GM12873 (cell line): Measurements from ENCODE around the gene PSMD1.

Experiments
- TF ChIP-seq, protein P1 (sequence below): IDR thresholded peaks from 2 replicates; pipeline ENCODE4 v1.5.1; 2012; ENCODE audit warnings: low read depth, mild to moderate bottlenecking, moderate library complexity, low read length, control low read depth; ENCODE audit not compliant: insufficient read depth; ENCODE audit errors: missing control alignments

The PSMD1 gene

DNA sequence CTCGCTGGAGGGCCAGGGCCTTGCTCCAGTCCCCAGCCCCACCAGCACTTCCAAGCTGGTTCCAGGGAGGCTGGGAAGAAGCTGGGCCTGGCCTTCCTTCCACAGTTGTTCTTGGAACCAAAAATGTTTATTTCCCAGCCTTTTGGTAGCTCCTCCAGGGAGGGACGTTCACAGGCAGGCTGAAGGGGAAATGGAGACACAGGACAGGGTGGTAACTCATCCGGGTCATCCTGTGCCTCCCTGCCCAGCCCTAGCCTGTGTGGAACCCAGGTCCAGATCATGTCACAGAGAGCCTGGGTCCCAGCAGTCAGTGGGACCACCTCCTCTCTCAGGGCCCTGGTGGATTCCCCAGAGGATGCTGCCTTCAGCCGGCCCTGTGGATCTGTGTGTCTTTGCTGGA is 129.2 kb downstream of the PSMD1 start:
- TF ChIP-seq, protein P1, sequence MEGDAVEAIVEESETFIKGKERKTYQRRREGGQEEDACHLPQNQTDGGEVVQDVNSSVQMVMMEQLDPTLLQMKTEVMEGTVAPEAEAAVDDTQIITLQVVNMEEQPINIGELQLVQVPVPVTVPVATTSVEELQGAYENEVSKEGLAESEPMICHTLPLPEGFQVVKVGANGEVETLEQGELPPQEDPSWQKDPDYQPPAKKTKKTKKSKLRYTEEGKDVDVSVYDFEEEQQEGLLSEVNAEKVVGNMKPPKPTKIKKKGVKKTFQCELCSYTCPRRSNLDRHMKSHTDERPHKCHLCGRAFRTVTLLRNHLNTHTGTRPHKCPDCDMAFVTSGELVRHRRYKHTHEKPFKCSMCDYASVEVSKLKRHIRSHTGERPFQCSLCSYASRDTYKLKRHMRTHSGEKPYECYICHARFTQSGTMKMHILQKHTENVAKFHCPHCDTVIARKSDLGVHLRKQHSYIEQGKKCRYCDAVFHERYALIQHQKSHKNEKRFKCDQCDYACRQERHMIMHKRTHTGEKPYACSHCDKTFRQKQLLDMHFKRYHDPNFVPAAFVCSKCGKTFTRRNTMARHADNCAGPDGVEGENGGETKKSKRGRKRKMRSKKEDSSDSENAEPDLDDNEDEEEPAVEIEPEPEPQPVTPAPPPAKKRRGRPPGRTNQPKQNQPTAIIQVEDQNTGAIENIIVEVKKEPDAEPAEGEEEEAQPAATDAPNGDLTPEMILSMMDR: no peak

DNA sequence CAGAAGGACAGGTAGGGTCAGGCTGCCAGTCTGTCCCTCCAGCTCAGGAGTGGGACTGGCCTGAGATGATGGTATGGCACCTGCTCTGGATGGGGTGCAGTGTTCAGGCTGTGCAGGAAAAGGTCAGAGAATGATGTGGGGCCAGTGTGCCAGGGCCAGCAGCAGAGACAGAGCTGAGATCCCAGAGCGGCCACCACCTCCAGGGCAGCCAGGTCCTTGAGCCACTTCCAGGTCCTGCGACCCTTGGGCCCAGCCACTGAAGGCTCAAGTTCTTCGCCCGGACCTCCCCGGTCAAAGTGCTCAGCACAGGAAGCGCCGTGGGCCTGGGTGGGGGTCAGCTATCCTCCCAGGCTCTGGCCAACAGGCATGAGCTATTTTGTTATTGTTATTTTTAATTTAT is 129.7 kb downstream of the PSMD1 start:
- TF ChIP-seq, protein P1: no peak

DNA sequence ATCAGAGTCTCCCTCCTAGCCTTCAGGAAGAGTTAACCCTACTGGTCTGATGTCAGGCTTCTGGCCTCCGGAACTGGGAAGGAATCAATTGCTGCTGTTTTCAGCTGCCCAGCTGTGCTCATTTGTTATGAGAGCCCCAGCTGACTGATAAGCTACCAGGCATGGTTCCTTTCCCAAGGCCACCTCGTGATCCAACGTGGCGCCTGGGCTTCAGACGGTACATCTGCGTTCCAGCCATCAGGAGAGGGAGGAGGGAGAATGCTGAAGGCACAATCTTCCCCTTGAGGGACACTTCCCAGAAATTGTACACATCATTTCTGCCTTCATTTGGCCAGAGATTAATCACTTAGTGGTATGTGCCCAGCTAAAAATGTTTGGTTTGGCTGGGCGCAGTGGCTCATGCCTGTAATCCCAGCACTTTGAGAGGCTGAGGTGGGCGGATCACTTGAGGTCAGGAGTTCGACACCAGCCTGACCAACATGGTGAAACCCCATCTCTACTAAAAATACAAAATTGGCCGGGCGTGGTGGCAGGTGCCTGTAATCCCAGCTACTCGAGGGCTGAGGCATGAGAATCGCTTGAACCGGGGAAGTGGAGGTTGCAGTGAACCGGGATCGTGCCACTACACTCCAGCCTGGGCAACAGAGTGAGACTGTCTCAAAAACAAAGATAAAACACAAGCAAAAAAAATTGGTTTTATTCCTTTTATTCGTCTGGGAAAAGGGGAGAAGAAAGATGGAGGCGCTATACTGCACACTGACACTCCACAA is 131.3 kb downstream of the PSMD1 start:
- TF ChIP-seq, protein P1: no peak

DNA sequence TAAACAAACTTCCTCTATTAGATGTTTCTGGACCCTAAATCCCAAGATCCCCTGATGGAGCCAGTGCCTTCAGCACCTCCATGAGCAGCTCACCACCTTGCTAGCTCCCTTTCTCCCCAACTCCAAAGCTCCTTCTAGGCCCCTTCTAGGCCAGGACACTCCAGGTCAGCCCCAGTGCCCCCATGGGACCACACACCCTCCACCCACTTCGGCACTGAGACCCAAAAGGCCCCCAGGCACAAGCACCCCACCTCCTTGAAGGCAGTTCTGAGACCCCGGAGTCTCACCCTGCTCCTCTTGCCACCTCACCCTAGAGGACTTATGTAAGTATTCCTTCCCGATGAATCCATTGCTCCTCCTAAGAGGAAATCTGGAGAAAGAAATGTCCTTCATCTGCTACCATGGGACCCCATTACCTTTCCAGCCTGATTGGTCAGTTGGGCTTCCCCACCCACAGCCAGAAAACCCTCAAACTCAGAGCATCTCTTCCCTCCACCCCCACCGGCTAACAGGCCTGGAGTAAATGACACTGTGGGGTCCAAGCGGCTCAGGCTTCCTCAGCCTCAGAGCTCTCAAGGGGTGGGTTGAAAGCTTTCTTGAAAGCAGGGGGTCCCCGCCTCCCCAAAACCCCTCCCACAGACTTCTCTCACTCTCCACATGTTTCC is 132.0 kb downstream of the PSMD1 start:
- TF ChIP-seq, protein P1: no peak

DNA sequence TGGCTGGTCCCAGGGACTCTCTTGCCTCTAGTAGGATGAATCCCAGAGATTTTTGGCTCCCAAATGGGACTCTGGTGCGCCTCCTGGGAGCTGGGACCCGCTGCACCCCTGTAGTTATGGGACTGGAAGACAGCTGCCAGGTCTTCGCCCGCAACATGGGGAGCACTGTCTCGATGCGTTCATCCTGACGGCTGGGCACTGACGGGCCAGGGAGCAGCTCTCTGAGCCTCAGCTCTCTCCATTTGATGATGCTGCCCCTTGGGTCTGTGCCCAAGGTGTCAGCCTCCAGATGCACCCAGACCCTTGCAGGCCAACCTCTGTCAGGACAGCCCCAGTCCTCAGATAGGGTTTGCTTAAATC is 132.5 kb downstream of the PSMD1 start:
- TF ChIP-seq, protein P1: no peak

DNA sequence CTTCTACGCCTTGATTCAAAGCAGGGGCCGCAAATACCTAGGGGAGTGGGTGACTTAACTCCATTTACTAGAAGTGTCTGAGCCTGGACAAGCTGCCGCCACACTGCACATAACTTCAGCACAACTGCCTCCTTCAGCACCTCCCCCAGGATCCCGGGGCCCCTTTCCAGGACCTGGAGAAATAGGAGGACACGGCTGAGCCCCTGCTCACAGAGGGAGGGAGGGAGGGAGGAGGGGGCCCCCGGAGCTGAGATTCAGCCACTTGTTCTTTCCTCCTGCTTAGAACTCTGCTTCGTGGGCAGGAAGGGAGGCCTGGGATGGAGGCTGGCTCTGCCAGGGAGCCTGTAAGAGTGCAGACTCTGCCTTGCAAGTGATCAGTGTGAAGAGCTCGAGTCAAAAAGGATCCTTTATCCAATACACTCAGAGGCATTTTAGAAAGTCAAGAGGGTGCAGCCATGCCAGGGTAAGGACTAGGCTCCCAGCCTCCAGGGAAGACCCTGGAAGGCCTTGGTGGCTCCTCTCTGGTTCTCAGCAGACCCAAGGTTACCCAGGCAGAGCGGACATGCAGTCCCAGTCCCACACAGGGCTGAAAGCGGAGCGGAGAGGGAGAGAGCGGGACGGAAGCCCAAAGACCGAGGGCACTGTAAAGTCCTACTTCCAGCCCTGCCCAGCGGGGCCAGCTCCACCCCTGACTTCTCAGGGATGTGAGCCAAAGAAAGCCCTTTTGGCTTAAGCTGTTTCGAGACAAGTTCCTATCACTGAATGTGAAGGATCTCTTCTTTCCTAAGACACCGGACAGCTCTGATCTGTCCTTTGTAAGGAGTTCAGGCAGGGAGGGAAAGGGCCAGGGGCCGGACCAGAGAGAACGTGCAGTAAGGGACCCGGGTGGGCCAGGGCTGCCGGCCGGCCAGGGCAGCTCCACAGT is 133.2 kb downstream of the PSMD1 start:
- TF ChIP-seq, protein P1: no peak
